Vagina (tissue), 2 donors: ENCODE results near the gene RNF223.

Experiments used
- POLR2A ChIP-seq, 2 donors: fragments of 450-650 bp; IDR thresholded peaks; one replicate each; pipeline ENCODE4 v1.6.1; 2017; ENCODE audit warnings: antibody characterized with exemption in 2 of 2, mild to moderate bottlenecking in 2 of 2, moderate library complexity in 2 of 2
- POLR2AphosphoS5 ChIP-seq, 2 donors: sonication (generic); formaldehyde crosslinking; IDR thresholded peaks; one replicate each; pipeline ENCODE4 v1.9.0; 2017; ENCODE audit warnings: antibody characterized with exemption in 2 of 2, mild to moderate bottlenecking in 2 of 2, low read depth in 1 of 2; ENCODE audit not compliant: insufficient read depth in 1 of 2
- TF ChIP-seq, protein P1 (sequence below), 3 experiments: fragments of 450-650 bp in 2 of 3; fragments of 200-600 bp in 1 of 3; sonication (generic) in 1 of 3; IDR thresholded peaks; one replicate each; pipeline ENCODE4 v1.5.1; 2017 to 2019; ENCODE audit warnings: antibody characterized with exemption in 3 of 3, mild to moderate bottlenecking in 2 of 3, moderate library complexity in 2 of 3

DNA sequence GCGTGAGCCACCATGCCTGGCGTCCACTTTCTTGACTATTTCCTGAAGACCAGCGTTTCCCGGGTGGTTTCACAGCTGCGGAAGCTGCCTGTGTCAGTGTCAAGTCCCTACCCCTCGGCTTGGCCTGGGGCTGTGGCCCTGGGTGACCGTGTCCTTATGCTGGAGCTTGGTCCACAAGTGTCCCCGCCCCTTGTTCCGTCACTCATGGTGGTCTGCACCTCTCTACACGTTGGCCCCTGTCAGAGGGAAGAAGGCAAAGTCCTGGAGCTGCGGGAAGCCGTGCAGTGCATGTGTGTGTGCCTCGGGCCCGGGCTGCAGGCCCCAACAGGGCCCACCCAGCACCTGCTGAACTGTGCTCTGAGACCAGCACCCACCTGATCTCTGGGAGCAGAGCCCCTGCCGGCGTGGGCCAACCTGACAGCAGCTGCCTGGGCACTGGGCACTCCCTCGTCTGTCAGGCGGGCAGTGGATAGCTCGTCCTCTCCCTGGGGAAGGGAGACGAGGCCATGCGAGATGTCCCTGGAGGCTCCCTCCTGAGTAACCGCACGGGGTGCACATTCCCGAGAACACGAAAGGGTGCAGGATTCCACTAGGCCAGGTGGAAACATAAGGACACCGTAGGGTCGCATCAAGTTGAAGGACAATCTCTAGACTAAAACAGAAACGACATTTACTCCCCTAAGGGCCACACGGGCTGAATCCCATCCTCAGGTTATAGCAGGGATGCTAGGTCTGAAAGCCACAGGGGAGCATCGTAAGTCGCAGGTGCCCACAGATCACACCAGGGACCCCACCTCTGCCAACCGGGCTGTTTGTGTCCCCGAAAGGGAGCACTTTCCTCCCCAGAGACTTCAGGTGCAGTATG is 44.1 kb upstream of the RNF223 start:
- TF ChIP-seq, protein P1, sequence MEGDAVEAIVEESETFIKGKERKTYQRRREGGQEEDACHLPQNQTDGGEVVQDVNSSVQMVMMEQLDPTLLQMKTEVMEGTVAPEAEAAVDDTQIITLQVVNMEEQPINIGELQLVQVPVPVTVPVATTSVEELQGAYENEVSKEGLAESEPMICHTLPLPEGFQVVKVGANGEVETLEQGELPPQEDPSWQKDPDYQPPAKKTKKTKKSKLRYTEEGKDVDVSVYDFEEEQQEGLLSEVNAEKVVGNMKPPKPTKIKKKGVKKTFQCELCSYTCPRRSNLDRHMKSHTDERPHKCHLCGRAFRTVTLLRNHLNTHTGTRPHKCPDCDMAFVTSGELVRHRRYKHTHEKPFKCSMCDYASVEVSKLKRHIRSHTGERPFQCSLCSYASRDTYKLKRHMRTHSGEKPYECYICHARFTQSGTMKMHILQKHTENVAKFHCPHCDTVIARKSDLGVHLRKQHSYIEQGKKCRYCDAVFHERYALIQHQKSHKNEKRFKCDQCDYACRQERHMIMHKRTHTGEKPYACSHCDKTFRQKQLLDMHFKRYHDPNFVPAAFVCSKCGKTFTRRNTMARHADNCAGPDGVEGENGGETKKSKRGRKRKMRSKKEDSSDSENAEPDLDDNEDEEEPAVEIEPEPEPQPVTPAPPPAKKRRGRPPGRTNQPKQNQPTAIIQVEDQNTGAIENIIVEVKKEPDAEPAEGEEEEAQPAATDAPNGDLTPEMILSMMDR (IDR thresholded peaks at IDR 0.05) = no peak
- TF ChIP-seq POLR2A (IDR thresholded peaks at IDR 0.05) (no peak), POLR2AphosphoS5 (IDR thresholded peaks at IDR 0.05; ENCODE audit: insufficient read depth in 1 of 2, low read depth in 1 of 2) (no peak)
